Left lobe of liver (tissue), 2 donors: Measurements from ENCODE around the gene NOL3. TPM values are rescaled to one million over a fixed set of nuclear protein-coding genes. Genes with fewer than 3 reads are reported as not detected.

Source experiments
- ATAC-seq: fragments of 200-7000 bp; cut with Tn5 transposase; one replicate; pipeline ENCODE4 v1.9.1; 2020; ENCODE audit warnings: mild to moderate bottlenecking, moderate library complexity
- DNase-seq: peaks from one replicate; pipeline ENCODE4 v3.0.0-alpha.2; 2020; ENCODE audit warnings: low spot score
- total RNA-seq: library from RNA; stranded (reverse); gene quantifications from one replicate; pipeline ENCODE4 v1.2.1, GENCODE V29; 2021
- donor health status: DM: no; HTN: no; CAD: no; lungs with moderate emphysema.
- donor health status: DM: no; HTN: yes; CAD: no.

Gene NOL3
- total RNA-seq, 1 donor from 2014 or later = 40.7 TPM

DNA sequence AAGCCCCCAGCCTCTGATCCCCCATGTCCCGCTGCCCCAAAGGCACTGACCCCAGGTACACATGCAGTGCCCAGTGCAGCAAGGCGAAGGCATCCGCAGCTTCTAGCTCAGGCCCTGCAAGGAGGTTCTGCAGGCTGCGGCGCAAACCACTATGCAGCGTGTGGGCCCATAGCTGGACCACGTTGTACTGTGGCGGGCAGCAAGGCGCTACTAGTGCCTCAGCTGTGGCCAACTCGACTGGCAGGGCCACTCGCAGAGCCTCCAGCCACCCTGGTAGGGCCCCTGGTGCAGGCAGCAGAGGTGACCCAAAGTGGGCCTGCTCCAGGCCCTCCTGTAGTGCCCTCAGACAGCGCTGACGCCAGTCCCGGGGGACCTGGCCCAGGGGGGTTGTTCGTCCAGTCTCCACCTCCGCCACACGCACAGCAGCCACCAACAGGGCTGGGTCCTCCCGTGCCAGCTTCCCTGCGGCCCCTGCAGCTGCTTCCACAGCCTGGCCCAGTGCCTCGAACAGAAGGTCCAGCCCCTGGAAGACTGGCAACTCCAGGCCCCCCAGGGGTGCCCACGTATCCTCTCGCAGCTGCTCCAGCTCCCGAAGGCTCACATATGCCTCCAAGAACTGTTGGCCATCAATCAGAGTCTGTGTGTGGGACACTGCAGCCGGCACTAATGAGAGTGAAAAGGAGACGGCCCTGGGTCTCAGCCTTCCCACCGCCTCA, 17.0 kb downstream of the NOL3 start:
- no peak for ATAC-seq
- DNase-seq = no peak

DNA sequence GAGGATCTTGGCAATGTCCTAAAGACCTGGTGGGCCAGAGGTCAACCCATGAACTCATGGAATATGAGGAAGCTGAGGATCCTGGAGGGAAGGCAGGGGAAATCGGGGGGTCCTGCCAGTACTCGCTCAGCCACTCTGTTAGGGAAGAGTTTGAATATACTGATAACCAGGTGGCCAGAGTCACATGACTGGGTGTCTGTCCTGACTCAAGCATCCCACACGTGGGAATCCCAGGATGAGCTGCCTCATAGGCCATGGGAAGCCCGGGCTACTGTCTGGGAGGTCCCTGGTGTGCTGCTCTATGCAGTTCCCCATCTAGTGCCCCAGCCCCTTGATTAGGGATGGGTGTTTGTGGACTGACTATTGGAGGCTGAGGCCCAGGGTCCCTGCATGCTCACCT, 18.0 kb downstream of the NOL3 start:
- DNase-seq = no peak
- ATAC-seq = no peak

DNA sequence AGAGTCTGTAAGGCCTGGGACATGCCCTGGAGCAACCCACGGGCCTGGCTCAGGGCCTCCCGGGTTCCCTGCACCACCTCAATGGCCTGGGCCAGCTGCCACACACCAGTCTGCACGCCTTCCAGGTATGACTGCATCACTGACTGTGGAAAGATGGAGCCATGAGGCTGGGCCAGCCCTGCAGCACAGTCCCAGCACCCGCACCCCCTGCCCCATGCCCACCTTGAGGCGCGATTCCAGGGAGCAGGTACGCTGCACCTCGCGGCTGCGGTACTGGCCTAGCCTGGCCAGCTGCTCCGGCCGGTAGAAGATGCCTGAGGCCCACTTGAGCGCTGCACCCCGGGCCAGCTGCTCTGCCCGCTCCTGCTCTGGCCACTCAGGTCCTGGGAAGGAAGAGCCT, 18.5 kb downstream of the NOL3 start:
- DNase-seq (no peak), ATAC-seq (no peak)

DNA sequence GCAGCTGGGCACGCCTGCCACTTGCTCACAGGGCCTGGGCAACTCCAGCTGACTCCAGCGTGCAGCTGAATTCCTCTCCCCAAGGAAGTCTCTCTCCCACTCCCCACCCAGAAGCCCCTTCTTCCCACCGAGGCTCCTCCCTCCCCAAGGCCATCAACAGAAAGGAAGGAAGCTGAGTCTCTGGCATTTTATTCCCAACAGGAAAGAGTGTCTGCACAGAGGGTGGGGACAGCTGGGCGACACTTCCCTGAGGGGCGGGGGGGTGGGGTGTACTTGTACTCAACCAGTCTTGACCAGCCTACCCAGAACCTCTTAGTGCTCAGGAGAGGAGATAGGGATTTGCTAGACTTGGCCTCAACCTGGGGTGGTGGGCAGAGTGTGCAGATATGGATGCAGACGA, 19.7 kb downstream of the NOL3 start, which contains the start of gene EXOC3L1:
Gene EXOC3L1, minus strand, starts transcription at position 96 of the 400 bp plus-strand sequence. CDS start 460 bp downstream, outside the sequence.
- ATAC-seq = no peak
- DNase-seq = no peak

DNA sequence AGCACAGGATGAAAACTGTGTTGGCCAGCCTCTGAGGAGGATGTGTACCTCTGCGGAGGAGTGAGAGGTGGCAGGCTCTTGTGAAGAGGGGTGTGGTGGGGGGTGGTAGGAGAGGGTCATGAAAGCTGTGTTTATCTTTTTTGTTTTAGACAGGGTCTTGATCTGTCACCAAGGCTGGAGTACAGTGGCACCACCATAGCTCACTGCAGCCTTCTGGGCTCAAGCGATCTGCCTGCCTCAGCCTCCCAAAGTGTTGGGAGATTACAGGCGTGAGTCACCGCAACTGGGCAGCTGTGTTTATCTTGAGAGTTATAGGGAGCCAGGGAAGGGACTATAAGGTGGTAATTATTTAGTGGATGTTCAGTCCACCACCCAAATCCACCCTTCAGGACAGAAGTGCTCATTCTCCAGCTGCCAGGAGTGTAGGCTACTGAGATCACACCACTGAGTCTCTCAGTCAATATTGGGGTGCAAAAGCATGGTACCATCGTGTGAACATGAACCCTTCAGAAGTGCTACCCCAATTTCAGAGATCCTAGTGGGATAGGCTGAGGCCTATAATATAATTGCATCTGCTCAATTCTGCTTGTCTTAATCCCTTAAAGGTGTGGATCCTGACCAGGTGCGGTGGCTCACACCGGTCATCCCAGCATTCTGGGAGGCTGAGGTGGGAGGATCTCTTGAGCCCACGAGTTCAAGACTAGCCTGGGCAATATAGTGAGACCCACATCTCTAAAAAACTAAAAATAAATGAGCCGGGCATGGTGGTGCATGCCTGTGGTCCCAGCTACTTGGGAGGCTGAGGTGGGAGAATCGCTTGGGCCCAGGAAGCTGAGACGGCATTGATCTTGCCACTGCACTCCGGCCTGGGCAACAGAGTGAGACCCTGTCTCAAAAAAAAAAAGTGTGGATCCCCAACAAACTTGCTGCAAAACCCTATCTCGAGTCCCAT, 20.4 kb downstream of the NOL3 start:
- ATAC-seq (no peak), DNase-seq (no peak)

DNA sequence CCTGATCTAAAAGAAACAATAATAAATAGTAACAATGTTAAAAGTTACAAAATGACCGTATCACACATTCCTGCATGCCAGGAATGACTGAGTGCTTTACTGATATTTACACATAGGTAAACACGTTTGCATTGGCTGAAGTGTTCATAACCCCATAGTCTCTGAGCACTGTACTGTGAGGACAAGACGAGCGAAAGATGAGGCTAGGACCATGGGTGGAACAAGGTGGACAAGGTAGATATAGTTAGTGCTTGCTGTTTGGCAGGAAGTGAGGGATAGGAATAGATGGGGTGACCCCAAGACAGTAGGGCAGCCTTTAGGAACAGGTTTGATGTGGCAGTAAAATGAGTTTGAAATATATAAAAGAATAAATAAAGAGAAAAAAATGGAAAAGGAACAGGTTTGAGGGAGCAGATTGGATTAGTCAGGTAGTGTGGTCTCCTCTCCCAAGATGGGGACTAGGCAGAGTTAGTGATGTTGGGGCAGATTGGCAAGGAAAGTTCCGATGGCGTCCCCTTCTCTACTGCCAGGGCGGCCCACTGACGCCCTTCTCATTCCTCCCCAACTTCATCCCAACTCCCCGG, 21.2 kb downstream of the NOL3 start:
- no peak for ATAC-seq
- DNase-seq = no peak

DNA sequence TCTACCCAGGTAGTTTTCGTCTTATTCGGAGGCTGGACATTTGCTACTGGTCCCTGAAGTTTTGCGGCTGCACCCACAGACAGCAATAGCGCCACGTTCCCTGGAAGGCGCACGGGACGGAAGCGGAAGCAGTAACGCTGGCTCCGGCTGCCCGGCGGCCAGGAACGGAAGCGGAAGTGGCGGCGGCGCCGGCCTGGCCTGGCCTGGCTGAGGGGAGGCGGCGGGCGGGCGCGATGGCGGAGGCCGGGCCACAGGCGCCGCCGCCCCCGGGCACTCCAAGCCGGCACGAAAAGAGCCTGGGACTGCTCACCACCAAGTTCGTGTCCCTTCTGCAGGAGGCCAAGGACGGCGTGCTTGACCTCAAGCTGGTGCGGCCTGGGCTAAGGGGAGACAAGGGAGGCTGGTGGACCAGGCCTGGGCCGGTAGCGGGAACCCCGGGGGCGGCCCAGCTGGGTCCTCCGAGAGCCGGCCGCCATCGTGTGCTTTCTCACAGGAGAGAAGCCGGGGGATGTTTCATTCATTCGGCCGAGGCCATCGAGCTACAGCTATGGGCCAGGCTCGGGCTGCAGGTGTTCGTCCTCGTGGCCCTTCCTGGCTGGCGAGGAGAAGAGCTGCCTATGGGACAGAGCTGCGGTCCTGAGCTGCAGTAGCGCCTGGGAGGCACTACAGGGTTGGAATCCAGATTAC, 21.8 kb downstream of the NOL3 start, which contains the start of gene E2F4:
Gene E2F4, plus strand, starts transcription at position 161 of the 687 bp plus-strand sequence. Its CDS starts 73 bp downstream, at position 234.
- peak; percentile 95 for ATAC-seq
- DNase-seq = peak; percentile 93

DNA sequence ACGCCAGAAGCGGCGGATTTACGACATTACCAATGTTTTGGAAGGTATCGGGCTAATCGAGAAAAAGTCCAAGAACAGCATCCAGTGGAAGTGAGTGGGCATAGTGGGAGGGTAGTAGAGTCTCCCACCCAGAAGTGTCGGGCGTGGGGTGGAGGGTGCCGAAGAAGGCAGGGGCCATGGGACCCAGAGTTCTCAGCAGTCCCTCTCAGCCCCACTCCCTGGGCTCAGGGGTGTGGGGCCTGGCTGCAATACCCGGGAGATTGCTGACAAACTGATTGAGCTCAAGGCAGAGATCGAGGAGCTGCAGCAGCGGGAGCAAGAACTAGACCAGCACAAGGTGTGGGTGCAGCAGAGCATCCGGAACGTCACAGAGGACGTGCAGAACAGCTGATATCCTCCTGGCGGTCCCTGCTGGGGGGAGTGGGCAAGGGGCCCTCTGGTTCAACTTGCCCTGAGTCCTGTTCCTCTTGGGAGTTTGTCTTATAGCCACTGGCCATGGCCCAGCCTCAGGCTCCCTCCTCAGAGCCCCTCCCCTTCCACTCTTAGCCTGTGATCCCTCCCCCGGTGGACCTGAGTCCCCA, 22.5 kb downstream of the NOL3 start:
- DNase-seq = no peak
- no peak for ATAC-seq

DNA sequence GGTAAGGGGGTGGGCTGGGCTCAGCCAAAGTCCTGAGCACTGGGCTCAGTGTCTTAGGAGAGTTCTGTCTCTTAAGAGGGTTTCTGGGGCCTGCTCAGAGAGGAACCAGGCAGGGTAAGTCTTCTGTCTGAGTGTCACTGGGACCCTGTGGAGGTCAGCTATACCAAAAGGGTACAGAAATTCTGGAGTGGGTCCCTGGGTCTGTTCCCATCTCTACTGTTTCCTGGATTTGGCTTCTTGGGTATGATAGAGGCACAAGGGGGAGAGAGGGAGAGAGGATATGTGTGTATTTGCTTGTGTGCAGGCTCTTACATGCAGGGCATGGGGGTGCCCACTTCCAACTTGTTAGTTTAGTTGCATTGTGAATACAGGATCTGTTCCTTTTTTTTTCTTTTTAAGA, 23.2 kb downstream of the NOL3 start:
- ATAC-seq = no peak
- DNase-seq = no peak

DNA sequence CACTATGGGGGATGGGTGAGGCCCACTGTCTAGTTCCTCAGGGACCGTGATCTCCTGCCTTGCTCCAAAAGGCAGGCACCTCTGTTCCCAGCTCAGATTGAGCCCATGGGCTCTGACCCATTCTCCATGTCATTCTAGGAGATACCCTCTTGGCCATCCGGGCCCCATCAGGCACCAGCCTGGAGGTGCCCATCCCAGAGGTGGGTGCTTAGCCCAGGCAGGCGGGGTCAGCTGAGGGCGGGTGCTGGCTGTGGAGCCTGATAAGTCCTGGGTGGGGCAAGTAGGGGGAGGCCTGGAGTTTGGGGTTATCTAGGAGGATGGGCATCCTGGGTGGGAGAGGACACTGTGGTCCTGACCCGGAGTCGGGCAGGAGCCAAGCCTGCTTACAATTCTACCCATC, 23.9 kb downstream of the NOL3 start:
- ATAC-seq = no peak
- DNase-seq = no peak

DNA sequence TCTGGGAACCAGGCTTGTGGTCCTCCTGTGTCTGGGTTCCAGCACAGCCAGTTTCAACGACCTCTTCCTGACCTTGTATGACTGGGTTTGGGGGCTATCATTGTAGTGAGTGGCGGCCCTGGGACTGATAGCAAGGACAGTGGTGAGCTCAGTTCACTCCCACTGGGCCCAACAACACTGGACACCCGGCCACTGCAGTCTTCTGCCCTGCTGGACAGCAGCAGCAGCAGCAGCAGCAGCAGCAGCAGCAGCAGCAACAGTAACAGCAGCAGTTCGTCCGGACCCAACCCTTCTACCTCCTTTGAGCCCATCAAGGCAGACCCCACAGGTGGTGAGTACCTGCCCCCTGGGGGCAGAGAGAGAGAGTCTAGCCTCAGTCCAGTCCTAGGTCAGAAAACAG, 25.3 kb downstream of the NOL3 start:
- DNase-seq = no peak

DNA sequence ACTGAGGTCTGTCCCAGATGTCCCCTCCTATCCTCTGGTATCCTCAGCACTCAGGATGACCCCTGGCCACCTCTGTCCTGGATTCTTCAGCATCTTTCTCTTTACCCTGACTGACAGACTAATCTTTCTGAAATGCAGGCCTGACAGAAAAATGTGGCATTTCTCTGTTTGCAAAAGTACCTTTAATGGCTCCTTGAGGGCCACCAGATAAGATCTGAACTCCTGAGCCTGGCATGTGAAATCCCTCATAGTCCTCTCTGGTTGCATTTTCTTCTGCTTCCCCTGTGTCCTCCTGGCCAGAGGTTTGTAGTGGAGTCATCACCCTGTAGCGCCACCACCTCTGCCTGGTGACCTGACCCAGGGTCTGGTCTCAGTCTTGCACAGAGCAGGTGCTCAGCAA, 26.5 kb downstream of the NOL3 start:
- ATAC-seq = no peak
- no peak for DNase-seq

More for the DNA sequence above, 25.3 kb downstream of the NOL3 start:
- ATAC-seq = no peak

DNA sequence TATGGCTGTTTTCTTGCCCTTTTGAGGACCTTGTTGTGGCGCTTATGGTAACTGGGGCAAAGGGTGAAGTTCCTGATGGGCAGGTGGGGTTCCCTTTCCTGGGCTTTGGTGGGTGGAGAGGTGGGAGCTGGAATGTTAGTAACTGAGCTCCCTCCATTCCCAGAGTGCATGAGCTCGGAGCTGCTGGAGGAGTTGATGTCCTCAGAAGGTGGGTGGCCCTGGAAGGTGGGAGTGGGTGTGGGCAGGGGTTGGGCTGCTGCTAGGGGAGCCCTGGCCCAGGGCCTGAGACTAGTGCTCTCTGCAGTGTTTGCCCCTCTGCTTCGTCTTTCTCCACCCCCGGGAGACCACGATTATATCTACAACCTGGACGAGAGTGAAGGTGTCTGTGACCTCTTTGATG, 27.4 kb downstream of the NOL3 start:
- ATAC-seq (no peak), DNase-seq (no peak)

DNA sequence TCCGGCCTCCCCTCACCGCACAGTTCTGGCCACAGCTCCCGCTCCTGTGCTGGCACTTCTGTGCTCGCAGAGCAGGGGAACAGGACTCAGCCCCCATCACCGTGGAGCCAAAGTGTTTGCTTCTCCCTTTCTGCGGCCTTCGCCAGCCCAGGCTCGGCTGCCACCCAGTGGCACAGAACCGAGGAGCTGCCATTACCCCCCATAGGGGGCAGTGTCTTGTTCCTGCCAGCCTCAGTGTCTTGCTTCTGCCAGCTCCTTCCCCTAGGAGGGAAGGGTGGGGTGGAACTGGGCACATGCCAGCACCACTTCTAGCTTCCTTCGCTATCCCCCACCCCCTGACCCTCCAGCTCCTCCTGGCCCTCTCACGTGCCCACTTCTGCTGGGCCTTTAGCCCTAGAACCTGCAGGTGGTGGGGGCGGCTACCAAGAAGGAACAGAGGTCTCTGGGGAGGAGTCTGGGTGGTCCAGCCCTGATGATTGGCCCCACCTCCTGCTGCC, 27.9 kb downstream of the NOL3 start:
- ATAC-seq (peak; percentile 42), DNase-seq (no peak)

DNA sequence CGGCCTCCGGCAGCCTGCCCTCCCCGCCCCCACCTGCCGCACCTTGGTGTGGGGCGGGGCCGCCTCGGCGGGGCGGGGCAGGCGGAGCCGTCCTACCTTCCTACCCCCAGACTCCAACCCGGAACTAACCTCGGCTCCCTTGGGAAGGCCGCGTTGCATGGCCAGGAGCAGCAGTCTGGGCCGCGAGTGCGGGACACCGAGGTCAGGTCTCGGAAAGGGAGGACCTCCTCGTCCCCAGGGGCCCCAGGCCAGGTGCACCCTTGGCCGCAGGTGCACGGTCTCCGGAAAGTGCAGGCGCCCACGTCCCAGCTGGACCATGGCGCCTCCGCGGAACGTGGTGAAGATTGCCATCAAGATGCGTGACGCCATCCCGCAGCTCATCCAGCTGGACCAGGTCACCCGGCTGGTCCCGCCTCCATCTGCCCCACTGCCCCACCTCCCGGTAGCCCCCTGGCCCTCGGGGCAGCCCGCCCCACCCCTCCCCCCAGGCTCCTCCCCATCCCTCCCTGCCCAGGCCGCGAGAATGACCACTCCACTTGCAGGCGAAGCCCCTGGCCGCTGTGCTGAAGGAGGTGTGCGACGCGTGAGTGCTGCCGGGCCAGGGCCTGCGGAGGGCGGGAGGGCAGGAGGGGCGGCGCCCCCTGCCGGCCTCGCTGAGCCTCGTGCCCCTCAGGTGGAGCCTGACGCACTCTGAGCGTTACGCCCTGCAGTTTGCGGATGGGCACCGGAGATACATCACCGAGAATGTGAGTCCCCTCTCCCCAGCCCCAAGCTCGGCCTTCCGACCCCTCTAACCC, 28.9 kb downstream of the NOL3 start, which contains the start of gene ELMO3:
Gene ELMO3, plus strand, starts transcription at position 121 of the 797 bp plus-strand sequence. Its CDS starts 196 bp downstream, at position 317.
- peak; percentile 61 for DNase-seq
- peak; percentile 78 for ATAC-seq

DNA sequence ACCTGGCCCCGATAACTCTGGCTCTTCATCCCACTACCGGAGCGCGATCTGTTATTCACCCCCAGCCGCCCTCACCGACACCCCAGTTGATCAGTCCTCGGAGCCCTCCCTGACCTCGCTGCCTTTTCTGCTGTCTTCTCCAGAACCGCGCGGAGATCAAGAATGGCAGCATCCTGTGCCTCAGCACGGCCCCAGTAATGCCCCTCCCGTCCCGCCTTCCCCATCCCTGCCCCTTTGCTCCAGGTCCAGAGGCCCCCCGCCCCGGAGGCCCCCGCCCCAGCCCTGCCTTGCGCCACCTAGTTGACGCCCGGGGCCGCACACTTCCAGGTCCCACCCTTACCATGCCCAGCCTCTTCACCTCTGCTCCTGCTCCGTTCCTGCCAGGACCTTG, 29.5 kb downstream of the NOL3 start:
- ATAC-seq (peak; percentile 5), DNase-seq (no peak)

DNA sequence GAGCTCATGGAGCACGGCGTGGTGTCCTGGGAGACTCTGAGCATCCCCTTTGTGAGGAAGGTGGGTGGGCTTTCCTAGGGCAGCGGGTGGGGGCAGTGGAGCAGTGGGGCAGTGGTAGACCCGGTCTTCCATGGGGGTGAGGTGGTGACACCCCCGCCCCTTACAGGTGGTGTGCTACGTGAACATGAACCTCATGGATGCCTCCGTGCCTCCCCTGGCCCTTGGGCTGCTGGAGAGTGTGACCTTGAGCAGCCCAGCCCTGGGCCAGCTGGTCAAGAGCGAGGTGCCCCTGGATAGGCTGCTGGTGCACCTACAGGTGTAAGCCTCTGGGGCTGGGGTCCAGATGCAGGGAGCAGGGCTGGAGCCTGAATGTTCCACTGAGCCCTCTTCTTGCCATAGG, 30.2 kb downstream of the NOL3 start:
- no peak for ATAC-seq
- DNase-seq = no peak

DNA sequence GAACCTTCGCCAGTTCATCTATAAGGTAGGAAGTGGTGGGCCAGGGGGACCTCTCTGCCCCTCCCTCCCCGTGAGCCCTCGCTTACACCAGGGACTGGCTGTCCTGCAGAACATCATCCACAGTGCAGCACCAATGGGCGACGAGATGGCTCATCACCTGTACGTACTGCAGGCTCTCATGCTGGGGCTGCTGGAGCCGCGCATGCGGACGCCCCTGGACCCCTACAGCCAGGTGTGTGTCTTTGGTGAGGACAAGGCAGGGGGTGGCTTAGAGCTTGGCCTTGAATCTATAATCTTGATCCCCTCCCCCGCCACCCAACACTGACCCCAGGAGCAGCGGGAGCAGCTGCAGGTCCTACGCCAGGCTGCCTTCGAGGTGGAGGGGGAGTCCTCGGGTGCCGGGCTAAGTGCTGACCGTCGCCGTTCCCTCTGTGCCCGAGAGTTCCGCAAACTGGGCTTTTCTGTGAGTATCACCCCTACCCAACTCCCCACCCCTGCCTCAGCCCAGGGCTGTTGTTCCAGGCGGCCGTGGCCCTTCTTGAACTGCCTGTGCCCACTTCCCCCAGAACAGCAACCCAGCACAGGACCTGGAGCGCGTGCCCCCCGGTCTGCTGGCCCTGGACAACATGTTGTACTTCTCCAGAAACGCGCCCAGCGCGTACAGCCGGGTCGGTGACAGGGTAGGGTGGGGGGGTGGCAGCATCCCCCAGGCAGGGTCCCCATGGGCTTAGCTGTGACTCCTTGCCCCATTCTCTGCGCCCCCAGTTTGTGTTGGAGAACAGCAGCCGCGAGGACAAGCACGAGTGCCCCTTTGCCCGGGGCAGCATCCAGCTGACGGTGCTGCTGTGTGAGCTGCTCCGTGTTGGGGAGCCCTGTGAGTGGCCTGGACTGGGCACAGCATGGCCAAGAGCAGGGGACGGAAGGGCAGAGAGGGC, 31.3 kb downstream of the NOL3 start:
- ATAC-seq (no peak), DNase-seq (no peak)
